ENCODE data around the gene SOCS2.
"Not testable (repeated sequence)": the region's sequence is repeated elsewhere in the genome, so short reads cannot be mapped to it uniquely, and the experiment has no call there.

SOCS2 gene

GRCh38 chr12:93571925-93572711 lies at the start of gene SOCS2:
Gene SOCS2 (plus strand): TSS chr12:93572675. CDS start chr12:93572898, 223 bp downstream.
- peak; percentile 28 for DNase-seq

GRCh38 chr12:93524386-93525133 lies 47.9 kb upstream of the SOCS2 start:
- DNase-seq: no peak

- no peak for DNase-seq
Observed at GRCh38 chr12:93526786-93527428, 45.6 kb upstream of the SOCS2 start.

GRCh38 chr12:93530358-93530757 lies 42.1 kb upstream of the SOCS2 start:
- no peak for DNase-seq

GRCh38 chr12:93533310-93533709 lies 39.2 kb upstream of the SOCS2 start:
- DNase-seq: no peak

- no peak for DNase-seq
Observed at GRCh38 chr12:93536111-93536765, 36.2 kb upstream of the SOCS2 start.

GRCh38 chr12:93536766-93537488 lies 35.5 kb upstream of the SOCS2 start:
- DNase-seq: no peak

GRCh38 chr12:93537769-93538168 lies 34.7 kb upstream of the SOCS2 start:
- no peak for DNase-seq

- no peak for DNase-seq
Observed at GRCh38 chr12:93539821-93540220, 32.7 kb upstream of the SOCS2 start.

- DNase-seq: no peak
Observed at GRCh38 chr12:93540466-93540865, 32.0 kb upstream of the SOCS2 start.

- DNase-seq: no peak
Observed at GRCh38 chr12:93541578-93542225, 30.8 kb upstream of the SOCS2 start.

GRCh38 chr12:93547778-93548177 lies 24.7 kb upstream of the SOCS2 start:
- DNase-seq: no peak

- DNase-seq: no peak
Observed at GRCh38 chr12:93549174-93549573, 23.3 kb upstream of the SOCS2 start.

GRCh38 chr12:93550748-93551611 lies 21.5 kb upstream of the SOCS2 start:
- no peak for DNase-seq

GRCh38 chr12:93552427-93552826 lies 20.0 kb upstream of the SOCS2 start:
- DNase-seq: no peak

GRCh38 chr12:93557879-93558278 lies 14.6 kb upstream of the SOCS2 start:
- not testable (repeated sequence) for DNase-seq

- not testable (repeated sequence) for DNase-seq
Observed at GRCh38 chr12:93558685-93559084, 13.8 kb upstream of the SOCS2 start.

- no peak for DNase-seq
Observed at GRCh38 chr12:93563807-93564538, 8.5 kb upstream of the SOCS2 start.

- DNase-seq: no peak
Observed at GRCh38 chr12:93565760-93566159, 6.7 kb upstream of the SOCS2 start.

GRCh38 chr12:93567174-93567573 lies 5.3 kb upstream of the SOCS2 start:
- DNase-seq: no peak
